Measurements from ENCODE around the gene FHL2. TPM values are rescaled to one million over a fixed set of nuclear protein-coding genes. Genes with fewer than 3 reads are reported as not detected.

Gene FHL2
- total and polyA plus RNA-seq, 2 of the 13 experiments (the other 11 are each of a cell fraction or from before 2014, with no cell fraction given), result 1.9 to 74.8 TPM

DNA sequence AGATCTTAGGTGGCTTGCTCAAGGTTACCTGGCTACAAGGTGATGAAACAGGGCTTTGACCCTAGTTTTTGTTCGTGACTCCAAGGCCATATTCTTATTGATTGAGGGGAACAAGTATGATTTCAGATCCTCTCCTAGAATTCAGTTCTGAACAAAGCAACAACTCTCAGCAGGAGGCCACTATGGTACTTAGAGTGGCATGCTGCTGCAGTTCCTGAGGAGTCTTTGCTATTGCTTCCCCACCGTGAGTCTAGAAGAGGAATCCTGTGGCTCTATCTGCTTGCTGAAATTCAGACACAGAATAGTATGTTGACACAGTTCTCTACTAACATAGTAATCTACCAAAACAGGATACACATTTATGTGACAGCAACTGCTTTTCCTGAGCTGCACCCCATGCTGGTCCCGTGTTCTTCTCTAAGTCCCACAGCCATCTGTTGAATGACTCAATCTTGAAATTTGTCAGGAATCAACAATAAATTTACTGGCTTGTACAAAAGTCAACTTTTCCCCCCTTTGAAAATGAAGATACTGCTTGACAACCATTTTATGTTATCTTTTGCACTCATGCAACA, 73.4 kb downstream of the FHL2 start (continued):
- TF ChIP-seq, protein P1, sequence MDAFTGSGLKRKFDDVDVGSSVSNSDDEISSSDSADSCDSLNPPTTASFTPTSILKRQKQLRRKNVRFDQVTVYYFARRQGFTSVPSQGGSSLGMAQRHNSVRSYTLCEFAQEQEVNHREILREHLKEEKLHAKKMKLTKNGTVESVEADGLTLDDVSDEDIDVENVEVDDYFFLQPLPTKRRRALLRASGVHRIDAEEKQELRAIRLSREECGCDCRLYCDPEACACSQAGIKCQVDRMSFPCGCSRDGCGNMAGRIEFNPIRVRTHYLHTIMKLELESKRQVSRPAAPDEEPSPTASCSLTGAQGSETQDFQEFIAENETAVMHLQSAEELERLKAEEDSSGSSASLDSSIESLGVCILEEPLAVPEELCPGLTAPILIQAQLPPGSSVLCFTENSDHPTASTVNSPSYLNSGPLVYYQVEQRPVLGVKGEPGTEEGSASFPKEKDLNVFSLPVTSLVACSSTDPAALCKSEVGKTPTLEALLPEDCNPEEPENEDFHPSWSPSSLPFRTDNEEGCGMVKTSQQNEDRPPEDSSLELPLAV (CRISPR knock-in tag; conservative IDR thresholded peaks at IDR 0.05; ENCODE audit: low read depth), result no peak
- TF ChIP-seq CEBPB (IDR thresholded peaks at IDR 0.05; ENCODE audit: borderline replicate concordance, low read depth, low read length), result no peak
- no peak for TF ChIP-seq JUN (CRISPR knock-in tag; IDR thresholded peaks at IDR 0.05)
- TF ChIP-seq, protein P2, sequence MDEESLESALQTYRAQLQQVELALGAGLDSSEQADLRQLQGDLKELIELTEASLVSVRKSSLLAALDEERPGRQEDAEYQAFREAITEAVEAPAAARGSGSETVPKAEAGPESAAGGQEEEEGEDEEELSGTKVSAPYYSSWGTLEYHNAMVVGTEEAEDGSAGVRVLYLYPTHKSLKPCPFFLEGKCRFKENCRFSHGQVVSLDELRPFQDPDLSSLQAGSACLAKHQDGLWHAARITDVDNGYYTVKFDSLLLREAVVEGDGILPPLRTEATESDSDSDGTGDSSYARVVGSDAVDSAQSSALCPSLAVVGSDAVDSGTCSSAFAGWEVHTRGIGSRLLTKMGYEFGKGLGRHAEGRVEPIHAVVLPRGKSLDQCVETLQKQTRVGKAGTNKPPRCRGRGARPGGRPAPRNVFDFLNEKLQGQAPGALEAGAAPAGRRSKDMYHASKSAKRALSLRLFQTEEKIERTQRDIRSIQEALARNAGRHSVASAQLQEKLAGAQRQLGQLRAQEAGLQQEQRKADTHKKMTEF (CRISPR knock-in tag; IDR thresholded peaks at IDR 0.05), result no peak
- no peak for TF ChIP-seq SRSF9 (IDR thresholded peaks at IDR 0.05; ENCODE audit: borderline replicate concordance, insufficient read depth, low read depth, low read length, poor library complexity, severe bottlenecking)
- TF ChIP-seq SRSF4 (IDR thresholded peaks at IDR 0.05; ENCODE audit: low read depth, low read length, poor library complexity, severe bottlenecking), result no peak
- TF ChIP-seq TEAD2 (CRISPR knock-in tag; IDR thresholded peaks at IDR 0.05), result no peak
- TF ChIP-seq, protein P3, sequence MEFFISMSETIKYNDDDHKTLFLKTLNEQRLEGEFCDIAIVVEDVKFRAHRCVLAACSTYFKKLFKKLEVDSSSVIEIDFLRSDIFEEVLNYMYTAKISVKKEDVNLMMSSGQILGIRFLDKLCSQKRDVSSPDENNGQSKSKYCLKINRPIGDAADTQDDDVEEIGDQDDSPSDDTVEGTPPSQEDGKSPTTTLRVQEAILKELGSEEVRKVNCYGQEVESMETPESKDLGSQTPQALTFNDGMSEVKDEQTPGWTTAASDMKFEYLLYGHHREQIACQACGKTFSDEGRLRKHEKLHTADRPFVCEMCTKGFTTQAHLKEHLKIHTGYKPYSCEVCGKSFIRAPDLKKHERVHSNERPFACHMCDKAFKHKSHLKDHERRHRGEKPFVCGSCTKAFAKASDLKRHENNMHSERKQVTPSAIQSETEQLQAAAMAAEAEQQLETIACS (CRISPR knock-in tag; IDR thresholded peaks at IDR 0.05), result no peak

All from HepG2 (cell line).